ENCODE results near the gene COG3. TPM values are rescaled to one million over a fixed set of nuclear protein-coding genes. Genes with fewer than 3 reads are reported as not detected.

The COG3 gene
- total and polyA plus RNA-seq, 7 experiments from 2014 or later: 26.5 to 50.1 (median 43.2) TPM

DNA sequence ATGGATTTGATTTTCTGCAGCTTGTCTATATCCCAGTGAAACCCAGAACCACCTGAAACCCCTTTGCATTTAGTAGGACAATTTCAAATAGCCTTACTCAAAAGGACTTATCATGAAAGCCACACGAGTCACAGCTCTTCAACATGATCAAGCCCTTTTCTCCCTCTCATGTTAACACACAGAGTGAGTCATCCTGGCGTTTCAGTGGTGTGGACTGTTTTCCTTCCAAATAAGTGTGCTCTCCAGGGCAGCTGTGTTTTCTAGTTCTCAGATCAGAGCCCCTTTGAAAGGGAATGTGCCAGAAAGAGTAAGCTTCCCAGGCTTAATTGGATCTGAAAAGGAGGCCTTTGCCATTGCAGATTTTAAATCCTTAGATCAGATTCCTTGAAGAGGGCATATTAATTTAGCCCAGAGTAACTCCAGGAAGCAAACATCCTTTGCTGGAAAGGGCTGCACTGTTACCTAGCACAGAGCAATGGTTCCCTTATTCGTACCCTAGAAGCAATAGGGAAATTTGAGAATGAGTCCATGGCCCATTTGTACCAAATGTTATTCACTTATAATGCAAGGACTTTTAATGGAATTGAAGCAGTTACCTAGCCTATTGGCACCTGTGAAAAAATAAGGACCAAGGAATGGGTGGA is 99.5 kb downstream of the COG3 start:
- no peaks in the 10 kb centered on the region for H3K36me3 ChIP-seq (ENCODE audit: control insufficient read depth in 2 of 3, insufficient read depth in 3 of 3, low read length in 3 of 3)
- CTCF ChIA-PET: no interaction called here
- ATAC-seq: no peak
- no peaks in the 10 kb centered on the region for H3K9me3 ChIP-seq (ENCODE audit: control insufficient read depth in 2 of 3, low read length in 3 of 3)
- Mint-ChIP-seq H3K9me3 (peaks cover 0 to 10% (median 2%) of the 10 kb centered on the region in 11 donors), H3K4me3 (no peak overlapping the region), H3K27ac (no peak overlapping the region), H3K4me1 (peaks cover 0 to 1% (median 0%) of the 10 kb centered on the region in 7 donors), H3K27me3 (peaks cover 0 to 7% (median 4%) of the 10 kb centered on the region in 5 donors), H3K36me3 (peaks cover 0 to 9% (median 5%) of the 10 kb centered on the region in 5 donors)
- DNase-seq: no peak
- H3K4me3 ChIP-seq (ENCODE audit: low read length): no peak overlapping the region
- POLR2A ChIA-PET: no interaction called here
- H3K4me1 ChIP-seq (ENCODE audit: control insufficient read depth in 2 of 2, insufficient read depth in 2 of 2, low read length in 2 of 2): no peaks in the 10 kb centered on the region
- intact Hi-C loops (cut with micrococcal nuclease): no loop called here
- H3K27me3 ChIP-seq (ENCODE audit: control insufficient read depth in 2 of 2, insufficient read depth in 2 of 2, low read length in 2 of 2): no peaks in the 10 kb centered on the region
- H3K27ac ChIP-seq (ENCODE audit: low read depth, low read length): no peak overlapping the region

DNA sequence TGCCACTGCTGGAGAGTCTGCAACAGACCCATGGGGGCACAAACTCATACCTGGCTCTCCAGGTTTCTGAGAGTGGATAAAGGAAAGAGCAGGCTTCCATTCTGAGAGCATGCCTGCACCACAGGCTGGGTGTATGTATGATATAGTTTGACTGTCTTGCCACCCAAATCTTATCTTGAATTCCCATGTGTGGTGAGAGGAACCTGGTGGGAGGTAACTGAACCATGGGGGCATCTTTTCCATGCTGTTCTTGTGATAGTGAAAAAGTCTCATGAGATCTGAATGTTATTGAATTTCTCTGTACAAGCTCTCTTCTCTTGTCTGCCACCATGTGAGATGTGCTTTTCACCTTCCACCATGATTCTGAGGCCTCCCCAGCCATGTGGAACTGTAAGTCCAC is 100.6 kb downstream of the COG3 start:
- Mint-ChIP-seq H3K27me3 (peaks cover 0 to 7% (median 4%) of the 10 kb centered on the region in 5 donors), H3K4me3 (no peak overlapping the region), H3K36me3 (peaks cover 0 to 9% (median 5%) of the 10 kb centered on the region in 5 donors), H3K4me1 (no peaks in the 10 kb centered on the region), H3K27ac (no peak overlapping the region), H3K9me3 (peaks cover 0 to 10% (median 2%) of the 10 kb centered on the region in 11 donors)
- intact Hi-C loops (cut with micrococcal nuclease): no loop called here
- H3K27ac ChIP-seq (ENCODE audit: low read depth, low read length): no peak overlapping the region
- H3K4me1 ChIP-seq (ENCODE audit: control insufficient read depth in 2 of 2, insufficient read depth in 2 of 2, low read length in 2 of 2): no peaks in the 10 kb centered on the region
- no peaks in the 10 kb centered on the region for H3K9me3 ChIP-seq (ENCODE audit: control insufficient read depth in 2 of 3, low read length in 3 of 3)
- no peaks in the 10 kb centered on the region for H3K36me3 ChIP-seq (ENCODE audit: control insufficient read depth in 2 of 3, insufficient read depth in 3 of 3, low read length in 3 of 3)
- H3K27me3 ChIP-seq (ENCODE audit: control insufficient read depth in 2 of 2, insufficient read depth in 2 of 2, low read length in 2 of 2): no peaks in the 10 kb centered on the region
- H3K4me3 ChIP-seq (ENCODE audit: low read length): no peak overlapping the region
- DNase-seq (no peak), ATAC-seq (no peak)
- POLR2A ChIA-PET: no interaction called here
- CTCF ChIA-PET: no interaction called here

- Histone ChIP-seq H3K27me3 (ENCODE audit: control insufficient read depth in 2 of 2, insufficient read depth in 2 of 2, low read length in 2 of 2) (peaks cover 0 to 5% of the 10 kb centered on the region in 2 donors), H3K9me3 (ENCODE audit: control insufficient read depth in 2 of 3, low read length in 3 of 3) (no peaks in the 10 kb centered on the region), H3K27ac (ENCODE audit: low read depth, low read length) (no peak overlapping the region), H3K4me3 (ENCODE audit: low read length) (no peak overlapping the region), H3K36me3 (ENCODE audit: control insufficient read depth in 2 of 3, insufficient read depth in 3 of 3, low read length in 3 of 3) (no peaks in the 10 kb centered on the region), H3K4me1 (ENCODE audit: control insufficient read depth in 2 of 2, insufficient read depth in 2 of 2, low read length in 2 of 2) (no peaks in the 10 kb centered on the region)
- POLR2A ChIA-PET: no interaction called here
- Mint-ChIP-seq H3K27me3 (peaks cover 13 to 32% (median 17%) of the 10 kb centered on the region in 5 donors), H3K27ac (no peak overlapping the region), H3K4me1 (peaks cover 0 to 2% (median 0%) of the 10 kb centered on the region in 7 donors), H3K36me3 (no peaks in the 10 kb centered on the region), H3K9me3 (no peaks in the 10 kb centered on the region), H3K4me3 (no peak overlapping the region)
- ATAC-seq (no peak), DNase-seq (no peak)
- CTCF ChIA-PET: no interaction called here
- intact Hi-C loops (cut with micrococcal nuclease): no loop called here
Observed at GRCh38 chr13:45575146-45575829, 110.5 kb downstream of the COG3 start.

GRCh38 chr13:45575830-45576180 is 111.1 kb downstream of the COG3 start:
- H3K36me3 ChIP-seq (ENCODE audit: control insufficient read depth in 2 of 3, insufficient read depth in 3 of 3, low read length in 3 of 3): no peaks in the 10 kb centered on the region
- H3K9me3 ChIP-seq (ENCODE audit: control insufficient read depth in 2 of 3, low read length in 3 of 3): no peaks in the 10 kb centered on the region
- no peak overlapping the region for H3K27ac ChIP-seq (ENCODE audit: low read depth, low read length)
- ChIA-PET CTCF (no interaction called here), POLR2A (no interaction called here)
- Mint-ChIP-seq H3K27me3 (peaks cover 13 to 31% (median 17%) of the 10 kb centered on the region in 5 donors), H3K4me3 (no peak overlapping the region), H3K36me3 (no peaks in the 10 kb centered on the region), H3K27ac (no peak overlapping the region), H3K4me1 (peaks cover 0 to 2% (median 0%) of the 10 kb centered on the region in 7 donors), H3K9me3 (no peaks in the 10 kb centered on the region)
- H3K4me1 ChIP-seq (ENCODE audit: control insufficient read depth in 2 of 2, insufficient read depth in 2 of 2, low read length in 2 of 2): no peaks in the 10 kb centered on the region
- intact Hi-C loops (cut with micrococcal nuclease): no loop called here
- DNase-seq (no peak), ATAC-seq (no peak)
- no peak overlapping the region for H3K4me3 ChIP-seq (ENCODE audit: low read length)
- peaks cover 0 to 5% of the 10 kb centered on the region in 2 donors for H3K27me3 ChIP-seq (ENCODE audit: control insufficient read depth in 2 of 2, insufficient read depth in 2 of 2, low read length in 2 of 2)

DNA sequence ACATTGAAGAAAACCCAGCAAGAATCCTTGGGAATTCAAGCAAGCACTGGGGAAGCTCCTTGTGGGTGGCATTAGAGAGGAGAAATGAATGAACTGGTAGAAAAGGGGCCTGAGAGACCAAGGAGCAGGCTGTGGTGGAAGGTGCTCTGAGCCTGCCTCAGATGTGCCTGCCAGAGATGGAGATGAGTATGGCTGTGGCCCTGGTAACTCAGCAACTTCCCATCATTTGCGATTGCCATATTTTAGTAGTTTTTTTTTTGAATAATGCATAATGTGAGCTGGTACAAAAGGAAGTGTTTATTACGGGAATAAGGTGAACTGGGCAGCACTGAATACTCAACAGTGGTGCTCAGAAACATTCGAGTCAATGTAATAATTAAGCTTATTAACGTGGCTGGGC is 111.7 kb downstream of the COG3 start:
- no peaks in the 10 kb centered on the region for H3K9me3 Mint-ChIP-seq
- DNase-seq: no peak
- H3K4me3 ChIP-seq (ENCODE audit: low read length): no peak overlapping the region
- intact Hi-C loops (cut with micrococcal nuclease): no loop called here
- H3K27me3 Mint-ChIP-seq: peaks cover 13 to 28% (median 22%) of the 10 kb centered on the region in 5 donors
- ATAC-seq: no peak
- H3K27ac ChIP-seq (ENCODE audit: low read depth, low read length): no peak overlapping the region
- peaks cover 0 to 5% of the 10 kb centered on the region in 2 donors for H3K27me3 ChIP-seq (ENCODE audit: control insufficient read depth in 2 of 2, insufficient read depth in 2 of 2, low read length in 2 of 2)
- H3K27ac Mint-ChIP-seq: no peak overlapping the region
- H3K36me3 ChIP-seq (ENCODE audit: control insufficient read depth in 2 of 3, insufficient read depth in 3 of 3, low read length in 3 of 3): no peaks in the 10 kb centered on the region
- no peaks in the 10 kb centered on the region for H3K4me1 ChIP-seq (ENCODE audit: control insufficient read depth in 2 of 2, insufficient read depth in 2 of 2, low read length in 2 of 2)
- H3K9me3 ChIP-seq (ENCODE audit: control insufficient read depth in 2 of 3, low read length in 3 of 3): no peaks in the 10 kb centered on the region
- no peaks in the 10 kb centered on the region for H3K36me3 Mint-ChIP-seq
- peaks cover 0 to 2% (median 0%) of the 10 kb centered on the region in 7 donors for H3K4me1 Mint-ChIP-seq
- CTCF ChIA-PET: no interaction called here
- POLR2A ChIA-PET: no interaction called here
- H3K4me3 Mint-ChIP-seq: no peak overlapping the region

DNA sequence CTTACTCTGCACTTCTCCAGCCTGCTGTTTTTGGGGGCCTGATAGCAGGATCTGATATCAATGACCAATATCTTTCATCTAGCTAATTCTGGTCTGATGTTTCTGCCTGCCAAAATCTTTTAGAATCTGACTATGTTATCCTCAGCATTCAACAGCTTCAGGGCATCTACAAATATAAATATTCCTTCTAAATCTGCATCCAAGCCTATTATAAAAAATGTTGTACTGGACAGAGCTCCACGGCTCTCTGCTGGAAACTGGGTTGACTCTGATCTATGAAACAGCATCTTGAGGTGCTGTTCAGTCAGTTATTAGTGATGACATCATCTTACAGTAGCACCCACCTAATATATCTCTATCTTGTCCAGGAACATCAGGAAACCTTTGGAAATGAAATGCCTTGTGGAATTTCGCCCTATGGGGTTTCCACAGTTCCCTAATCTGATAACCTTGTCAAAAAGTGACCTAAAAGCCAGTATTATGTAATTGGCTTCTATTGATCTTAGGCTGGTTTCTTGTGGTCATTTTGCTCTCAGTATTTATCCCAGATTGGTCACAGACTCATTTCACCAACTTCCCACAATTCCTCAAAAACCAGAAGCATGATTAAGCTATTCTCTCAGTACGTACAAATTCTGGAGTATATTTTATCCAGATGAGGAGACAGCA is 117.8 kb downstream of the COG3 start:
- H3K4me1 ChIP-seq (ENCODE audit: control insufficient read depth in 2 of 2, insufficient read depth in 2 of 2, low read length in 2 of 2): no peaks in the 10 kb centered on the region
- no peak overlapping the region for H3K27ac Mint-ChIP-seq
- H3K4me3 ChIP-seq (ENCODE audit: low read length): no peak overlapping the region
- H3K9me3 Mint-ChIP-seq: no peaks in the 10 kb centered on the region
- no peak overlapping the region for H3K4me3 Mint-ChIP-seq
- H3K27me3 ChIP-seq (ENCODE audit: control insufficient read depth in 2 of 2, insufficient read depth in 2 of 2, low read length in 2 of 2): peaks cover 0 to 5% of the 10 kb centered on the region in 2 donors
- peaks cover 0 to 2% (median 0%) of the 10 kb centered on the region in 7 donors for H3K4me1 Mint-ChIP-seq
- no peak for DNase-seq
- POLR2A ChIA-PET: no interaction called here
- no peaks in the 10 kb centered on the region for H3K36me3 Mint-ChIP-seq
- H3K27ac ChIP-seq (ENCODE audit: low read depth, low read length): no peak overlapping the region
- CTCF ChIA-PET: no interaction called here
- no peaks in the 10 kb centered on the region for H3K9me3 ChIP-seq (ENCODE audit: control insufficient read depth in 2 of 3, low read length in 3 of 3)
- intact Hi-C loops (cut with micrococcal nuclease): no loop called here
- H3K27me3 Mint-ChIP-seq: peaks cover 2 to 15% (median 7%) of the 10 kb centered on the region in 5 donors
- H3K36me3 ChIP-seq (ENCODE audit: control insufficient read depth in 2 of 3, insufficient read depth in 3 of 3, low read length in 3 of 3): no peaks in the 10 kb centered on the region
- ATAC-seq: no peak
